Upper lobe of left lung (tissue), 6 donors: ENCODE data around the gene DRD3. TPM values are rescaled to one million over a fixed set of nuclear protein-coding genes. Genes with fewer than 3 reads are reported as not detected.

ENCODE experiments used
- ATAC-seq, 2 donors: fragments of 200-7000 bp; cut with Tn5 transposase; one replicate each; pipeline ENCODE4 v1.9.1; 2022; ENCODE audit warnings: mild to moderate bottlenecking in 2 of 2, moderate library complexity in 2 of 2; ENCODE audit not compliant: low FRiP score in 2 of 2
- DNase-seq, 2 donors: peaks; one replicate each; pipeline ENCODE4 v3.0.0-alpha.2; 2019 to 2020
- H3K27ac ChIP-seq, 4 donors: fragments of 200-600 bp; sonication (generic); one replicate each; pipeline ENCODE4 v1.5.1; 2016 to 2019
- H3K27me3 ChIP-seq, 4 donors: fragments of 200-600 bp; sonication (generic); one replicate each; pipeline ENCODE4 v1.5.1; 2017 to 2019
- H3K36me3 ChIP-seq, 4 donors: fragments of 200-600 bp; sonication (generic); one replicate each; pipeline ENCODE4 v1.5.1; 2016 to 2019
- H3K4me1 ChIP-seq, 4 donors: fragments of 200-600 bp; sonication (generic); one replicate each; pipeline ENCODE4 v1.5.1; 2018 to 2019
- H3K4me3 ChIP-seq, 4 donors: fragments of 200-600 bp; sonication (generic); one replicate each; pipeline ENCODE4 v1.5.1; 2017 to 2019; ENCODE audit warnings: mild to moderate bottlenecking in 2 of 4, moderate library complexity in 1 of 4
- H3K9me3 ChIP-seq, 4 donors: fragments of 200-600 bp; sonication (generic); one replicate each; pipeline ENCODE4 v1.5.1; 2018 to 2019
- EP300 ChIP-seq, 4 donors: sonication (generic); formaldehyde crosslinking; IDR thresholded peaks; one replicate each; pipeline ENCODE4 v1.5.1; 2017; ENCODE audit warnings: antibody characterized with exemption in 4 of 4, control low read depth in 2 of 4
- POLR2A ChIP-seq, 4 donors: fragments of 450-650 bp; IDR thresholded peaks; one replicate each; pipeline ENCODE4 v1.5.1; 2016 to 2017; ENCODE audit warnings: antibody characterized with exemption in 4 of 4, mild to moderate bottlenecking in 2 of 4
- POLR2AphosphoS5 ChIP-seq, 2 donors: sonication (generic); formaldehyde crosslinking; IDR thresholded peaks; one replicate each; pipeline ENCODE4 v1.5.1; 2017; ENCODE audit warnings: antibody characterized with exemption in 2 of 2
- WGBS, 2 donors: methylation state at CpG; one replicate each; pipeline ENCODE4 v1.1.5; 2017 to 2018; 5-methylcytosine and 5-hydroxymethylcytosine counted together
- total RNA-seq, 6 donors: library from RNA; depleted of rRNA in 4 of 6; stranded (reverse); fragments of >200 nt in 4 of 6; gene quantifications; one replicate each; pipeline versions ENCODE4 v1.1.0 to v1.2.1, GENCODE V29; 2016 to 2021
- TF ChIP-seq, protein P1 (sequence below), 6 experiments: fragments of 450-650 bp in 4 of 6; fragments of 200-600 bp in 2 of 6; sonication (generic) in 2 of 6; IDR thresholded peaks; one replicate each; pipeline ENCODE4 v1.5.1; 2016 to 2019; ENCODE audit warnings: antibody characterized with exemption in 6 of 6
- donor health status: DM: no; HTN: no; CAD: no; lungs with moderate emphysema.
- donor health status: DM: no; HTN: yes; CAD: no; lungs with severe emphysema.

DRD3 gene
- total RNA-seq, result not detected

DNA sequence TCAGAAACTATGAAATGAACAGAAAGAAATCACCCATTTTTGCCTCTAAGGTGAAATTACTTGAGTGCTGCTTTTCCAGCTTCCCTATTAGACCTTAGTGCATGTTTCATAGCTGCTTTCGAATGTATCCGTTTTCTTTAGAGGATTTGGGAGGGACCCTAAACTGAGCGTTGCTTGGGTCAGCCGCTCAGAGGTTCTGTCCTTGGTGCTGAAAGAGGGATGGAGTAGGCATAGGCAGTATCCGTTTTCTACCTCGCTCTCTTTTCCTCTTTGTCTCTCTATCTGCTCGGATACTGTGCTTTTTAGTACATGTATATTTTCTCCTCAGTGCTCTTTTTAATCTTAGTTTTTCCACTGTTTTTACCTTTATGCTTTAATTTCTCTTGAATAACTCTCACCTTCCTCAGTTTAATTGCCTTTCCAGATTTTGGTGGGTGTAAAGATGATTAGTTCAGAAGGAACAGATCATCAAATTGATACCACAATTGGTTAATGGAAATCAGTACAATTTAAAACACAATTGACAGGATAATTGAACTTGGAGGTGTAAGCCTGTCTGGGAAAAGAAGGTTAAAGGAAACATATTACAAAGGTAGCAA, at the start of gene DRD3:
Gene DRD3 (minus strand): TSS at position 283 of the 599 bp plus-strand sequence. CDS start 7,060 bp downstream, outside the sequence.
- no peaks in the 10 kb centered on the region for H3K36me3 ChIP-seq
- H3K4me3 ChIP-seq, result no peak within 1 kb of the TSS
- no peak within 1 kb of the TSS for H3K27ac ChIP-seq
- H3K4me1 ChIP-seq, result no peaks in the 10 kb centered on the region
- DNase-seq, result no peak
- TF ChIP-seq EP300 (IDR thresholded peaks at IDR 0.05), result no peak
- TF ChIP-seq, protein P1, sequence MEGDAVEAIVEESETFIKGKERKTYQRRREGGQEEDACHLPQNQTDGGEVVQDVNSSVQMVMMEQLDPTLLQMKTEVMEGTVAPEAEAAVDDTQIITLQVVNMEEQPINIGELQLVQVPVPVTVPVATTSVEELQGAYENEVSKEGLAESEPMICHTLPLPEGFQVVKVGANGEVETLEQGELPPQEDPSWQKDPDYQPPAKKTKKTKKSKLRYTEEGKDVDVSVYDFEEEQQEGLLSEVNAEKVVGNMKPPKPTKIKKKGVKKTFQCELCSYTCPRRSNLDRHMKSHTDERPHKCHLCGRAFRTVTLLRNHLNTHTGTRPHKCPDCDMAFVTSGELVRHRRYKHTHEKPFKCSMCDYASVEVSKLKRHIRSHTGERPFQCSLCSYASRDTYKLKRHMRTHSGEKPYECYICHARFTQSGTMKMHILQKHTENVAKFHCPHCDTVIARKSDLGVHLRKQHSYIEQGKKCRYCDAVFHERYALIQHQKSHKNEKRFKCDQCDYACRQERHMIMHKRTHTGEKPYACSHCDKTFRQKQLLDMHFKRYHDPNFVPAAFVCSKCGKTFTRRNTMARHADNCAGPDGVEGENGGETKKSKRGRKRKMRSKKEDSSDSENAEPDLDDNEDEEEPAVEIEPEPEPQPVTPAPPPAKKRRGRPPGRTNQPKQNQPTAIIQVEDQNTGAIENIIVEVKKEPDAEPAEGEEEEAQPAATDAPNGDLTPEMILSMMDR (IDR thresholded peaks at IDR 0.05), result no peak
- TF ChIP-seq POLR2AphosphoS5 (IDR thresholded peaks at IDR 0.05), result no peak
- TF ChIP-seq POLR2A (IDR thresholded peaks at IDR 0.05), result no peak
- H3K27me3 ChIP-seq, result no peaks in the 10 kb centered on the region
- no peaks in the 10 kb centered on the region for H3K9me3 ChIP-seq
- ATAC-seq, result peak in 1 of 2 donors; percentile 41
- WGBS, 2 donors, result 9 to 15% methylated on average over 7 of the region's 7 CpGs

DNA sequence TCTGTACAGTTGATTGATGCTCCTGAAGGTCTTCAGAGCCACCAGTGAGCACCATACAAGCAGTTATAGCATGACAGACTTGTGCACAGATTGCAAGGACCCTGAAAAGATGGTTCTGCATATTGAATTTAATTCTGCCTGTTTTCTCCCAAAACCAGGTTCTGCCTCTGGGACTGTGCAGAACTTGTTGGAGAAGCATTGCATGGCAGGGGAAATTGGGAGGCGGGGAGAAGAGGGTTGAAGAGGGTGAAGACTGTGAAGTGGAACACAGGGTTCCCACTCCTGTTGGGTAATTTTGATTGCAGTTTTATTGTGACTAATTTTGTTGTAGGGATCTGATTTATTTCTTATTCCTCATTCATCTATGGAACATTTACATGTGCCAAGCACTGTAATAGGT, 48.2 kb upstream of the DRD3 start:
- ATAC-seq, result no peak
- H3K36me3 ChIP-seq, result no peaks in the 10 kb centered on the region

DNA sequence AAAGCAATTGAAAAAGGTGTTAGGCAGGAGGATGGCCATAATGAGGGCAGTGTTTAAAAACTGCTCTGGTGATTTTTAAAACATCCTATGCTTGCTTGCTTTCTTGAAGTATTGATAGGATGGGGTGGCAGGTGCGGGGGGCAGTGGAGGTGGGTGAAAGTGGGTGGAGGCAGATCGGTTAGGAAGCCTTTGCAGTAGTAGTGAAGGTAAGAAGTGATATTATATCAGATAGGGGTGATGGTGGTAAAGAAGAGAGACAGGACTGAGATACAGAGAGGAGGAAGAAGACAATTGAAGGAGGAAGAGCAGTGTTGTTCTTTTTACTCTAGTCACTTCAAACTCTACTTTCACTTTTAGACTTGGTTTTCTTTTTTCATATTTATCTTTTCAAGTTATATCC, 47.5 kb upstream of the DRD3 start:
- Histone ChIP-seq H3K36me3 (no peaks in the 10 kb centered on the region), H3K9me3 (peaks cover 0 to 13% (median 6%) of the 10 kb centered on the region in 4 donors), H3K4me1 (no peaks in the 10 kb centered on the region), H3K4me3 (no peak overlapping the region), H3K27me3 (no peaks in the 10 kb centered on the region), H3K27ac (peak overlapping the region in 1 of 4 donors; percentile 37)
- TF ChIP-seq, protein P1 (IDR thresholded peaks at IDR 0.05), result no peak
- no peak for TF ChIP-seq POLR2AphosphoS5 (IDR thresholded peaks at IDR 0.05)
- TF ChIP-seq EP300 (IDR thresholded peaks at IDR 0.05), result no peak
- no peak for TF ChIP-seq POLR2A (IDR thresholded peaks at IDR 0.05)
- ATAC-seq (no peak), DNase-seq (no peak)
- WGBS, 2 donors, result 93% methylated on average over 2 of the region's 2 CpGs

More for the DNA sequence above, 48.2 kb upstream of the DRD3 start:
- H3K27ac ChIP-seq, result no peak overlapping the region
- TF ChIP-seq POLR2A (IDR thresholded peaks at IDR 0.05) (no peak), EP300 (IDR thresholded peaks at IDR 0.05) (no peak), POLR2AphosphoS5 (IDR thresholded peaks at IDR 0.05) (no peak)
- TF ChIP-seq, protein P1 (IDR thresholded peaks at IDR 0.05), result no peak
- WGBS, 2 donors, result 91 to 100% methylated on average over 1 of the region's 1 CpG
- H3K9me3 ChIP-seq, result peaks cover 0 to 13% (median 6%) of the 10 kb centered on the region in 4 donors
- no peaks in the 10 kb centered on the region for H3K27me3 ChIP-seq
- no peaks in the 10 kb centered on the region for H3K4me1 ChIP-seq
- no peak overlapping the region for H3K4me3 ChIP-seq
- DNase-seq, result no peak

DNA sequence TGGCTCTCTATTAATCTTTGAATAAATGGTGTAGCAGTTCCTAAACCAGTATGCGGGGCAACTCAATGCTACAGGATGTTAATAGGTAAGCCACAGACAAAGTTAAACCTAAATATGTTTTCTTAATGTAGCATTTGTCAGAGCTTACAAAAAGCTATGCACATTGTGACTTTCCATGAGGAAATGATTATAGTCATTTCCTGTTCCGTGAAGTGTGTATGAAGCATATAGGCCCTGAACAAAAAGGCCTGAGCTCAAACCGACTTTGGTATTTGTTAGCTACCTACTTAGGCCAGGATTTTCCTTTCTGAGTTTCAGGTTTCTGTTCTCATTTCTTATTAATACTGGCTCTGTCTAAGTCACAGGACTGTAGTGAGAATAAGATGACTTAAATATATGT, 44.3 kb upstream of the DRD3 start:
- H3K9me3 ChIP-seq, result peaks cover 0 to 13% (median 6%) of the 10 kb centered on the region in 4 donors
- no peak for ATAC-seq
- no peak for TF ChIP-seq POLR2A (IDR thresholded peaks at IDR 0.05)
- TF ChIP-seq, protein P1 (IDR thresholded peaks at IDR 0.05), result no peak
- TF ChIP-seq EP300 (IDR thresholded peaks at IDR 0.05), result no peak
- TF ChIP-seq POLR2AphosphoS5 (IDR thresholded peaks at IDR 0.05), result no peak

DNA sequence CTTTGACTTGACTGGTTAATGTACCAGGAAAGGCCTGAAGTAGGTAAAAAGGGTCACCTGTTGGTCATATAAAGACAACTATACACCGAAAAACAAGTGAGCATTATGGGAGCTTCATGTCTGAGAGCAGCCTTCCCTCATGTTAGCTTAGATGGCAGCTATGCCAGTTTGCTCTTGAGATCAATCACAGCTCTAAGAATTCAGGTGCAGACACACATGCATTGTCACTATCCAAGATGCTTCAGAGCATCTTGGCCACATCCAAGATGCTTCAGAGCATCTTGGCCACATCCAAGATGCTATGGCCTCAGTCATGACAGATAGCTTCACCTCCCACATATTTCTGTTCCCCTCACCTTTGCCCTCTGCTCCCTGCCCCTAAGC, 43.0 kb upstream of the DRD3 start:
- Histone ChIP-seq H3K4me1 (no peaks in the 10 kb centered on the region), H3K27me3 (no peaks in the 10 kb centered on the region), H3K27ac (peak overlapping the region in 2 of 4 donors; percentile 27 to 38), H3K4me3 (no peak overlapping the region), H3K36me3 (no peaks in the 10 kb centered on the region), H3K9me3 (peaks cover 0 to 13% (median 6%) of the 10 kb centered on the region in 4 donors)
- DNase-seq, result no peak
- 78 to 82% methylated on average over 1 of the region's 1 CpG for WGBS, 2 donors
- TF ChIP-seq EP300 (IDR thresholded peaks at IDR 0.05), result no peak
- TF ChIP-seq, protein P1 (IDR thresholded peaks at IDR 0.05), result no peak
- no peak for TF ChIP-seq POLR2AphosphoS5 (IDR thresholded peaks at IDR 0.05)
- TF ChIP-seq POLR2A (IDR thresholded peaks at IDR 0.05), result no peak
- no peak for ATAC-seq

More for the DNA sequence above, 44.3 kb upstream of the DRD3 start:
- 52 to 66% methylated on average over 3 of the region's 3 CpGs for WGBS, 2 donors
- H3K36me3 ChIP-seq, result no peaks in the 10 kb centered on the region
- no peak overlapping the region for H3K4me3 ChIP-seq
- H3K27me3 ChIP-seq, result no peaks in the 10 kb centered on the region
- no peak for DNase-seq
- no peaks in the 10 kb centered on the region for H3K4me1 ChIP-seq
- H3K27ac ChIP-seq, result peak overlapping the region in 1 of 4 donors; percentile 32
